ENCODE results near the gene LRRN2.

The LRRN2 gene

GRCh38 chr1:204662530-204662929, 23.0 kb downstream of the LRRN2 start:
- H3K4me3 ChIP-seq (ENCODE audit: low read length), result no peak overlapping the region
- no peak for TF ChIP-seq CTCF (conservative IDR thresholded peaks at IDR 0.05; ENCODE audit: low read depth, low read length)
- no peak for DNase-seq (ENCODE audit: low read depth)

- H3K4me3 ChIP-seq (ENCODE audit: low read length), result no peak overlapping the region
- no peak for DNase-seq (ENCODE audit: low read depth)
- TF ChIP-seq CTCF (conservative IDR thresholded peaks at IDR 0.05; ENCODE audit: low read depth, low read length), result no peak
These were observed 25.0 kb downstream of the LRRN2 start for GRCh38 chr1:204660509-204660908.

GRCh38 chr1:204659056-204659455, 26.5 kb downstream of the LRRN2 start:
- H3K4me3 ChIP-seq (ENCODE audit: low read length), result no peak overlapping the region
- no peak for DNase-seq (ENCODE audit: low read depth)
- TF ChIP-seq CTCF (conservative IDR thresholded peaks at IDR 0.05; ENCODE audit: low read depth, low read length), result no peak

GRCh38 chr1:204658295-204658694, 27.2 kb downstream of the LRRN2 start:
- TF ChIP-seq CTCF (conservative IDR thresholded peaks at IDR 0.05; ENCODE audit: low read depth, low read length), result no peak
- DNase-seq (ENCODE audit: low read depth), result no peak
- no peak overlapping the region for H3K4me3 ChIP-seq (ENCODE audit: low read length)

GRCh38 chr1:204653590-204654340, 31.8 kb downstream of the LRRN2 start:
- TF ChIP-seq CTCF (conservative IDR thresholded peaks at IDR 0.05; ENCODE audit: low read depth, low read length), result no peak

GRCh38 chr1:204652497-204652896, 33.0 kb downstream of the LRRN2 start:
- TF ChIP-seq CTCF (conservative IDR thresholded peaks at IDR 0.05; ENCODE audit: low read depth, low read length), result no peak
- DNase-seq (ENCODE audit: low read depth), result no peak
- no peak overlapping the region for H3K4me3 ChIP-seq (ENCODE audit: low read length)

More at GRCh38 chr1:204653590-204654340, 31.8 kb downstream of the LRRN2 start:
- DNase-seq (ENCODE audit: low read depth), result no peak
- no peak overlapping the region for H3K4me3 ChIP-seq (ENCODE audit: low read length)

- H3K4me3 ChIP-seq (ENCODE audit: low read length), result no peak overlapping the region
- no peak for DNase-seq (ENCODE audit: low read depth)
- no peak for TF ChIP-seq CTCF (conservative IDR thresholded peaks at IDR 0.05; ENCODE audit: low read depth, low read length)
These were observed 33.6 kb downstream of the LRRN2 start for GRCh38 chr1:204651843-204652421.

Data from retinal pigment epithelial cell (primary cell).